Tibial nerve (tissue), 4 donors: ENCODE measurements around the gene INSL6. TPM values are rescaled to one million over a fixed set of nuclear protein-coding genes. Genes with fewer than 3 reads are reported as not detected.

Source experiments
- DNase-seq, 2 donors: peaks; one replicate each; pipeline ENCODE4 v3.0.0-alpha.2; 2019; ENCODE audit warnings: low spot score in 2 of 2
- H3K27ac ChIP-seq, 4 donors: fragments of 200-600 bp; sonication (generic) in 3 of 4; one replicate each; pipeline ENCODE4 v1.5.1; 2017 to 2019; ENCODE audit warnings: mild to moderate bottlenecking in 1 of 4
- H3K27me3 ChIP-seq, 2 donors: fragments of 200-600 bp; sonication (generic) in 1 of 2; one replicate each; pipeline versions ENCODE4 v1.5.1 to v1.6.0; 2017 to 2019
- H3K36me3 ChIP-seq, 3 donors: fragments of 200-600 bp; sonication (generic); one replicate each; pipeline ENCODE4 v1.5.1; 2018 to 2019
- H3K4me1 ChIP-seq, 4 donors: fragments of 200-600 bp; sonication (generic) in 3 of 4; one replicate each; pipeline ENCODE4 v1.5.1; 2017 to 2019
- H3K4me3 ChIP-seq, 4 donors: fragments of 200-600 bp; sonication (generic) in 3 of 4; one replicate each; pipeline ENCODE4 v1.5.1; 2017 to 2019; ENCODE audit warnings: mild to moderate bottlenecking in 1 of 4, moderate library complexity in 1 of 4
- H3K9me3 ChIP-seq, 4 donors: fragments of 200-600 bp; sonication (generic) in 3 of 4; one replicate each; pipeline ENCODE4 v1.5.1; 2017 to 2019
- CTCF ChIP-seq, 5 experiments: fragments of 200-600 bp in 3 of 5; fragments of 450-650 bp in 2 of 5; sonication (generic) in 3 of 5; IDR thresholded peaks; one replicate each; pipeline ENCODE4 v1.5.1; 2016 to 2019; ENCODE audit warnings: antibody characterized with exemption in 5 of 5, mild to moderate bottlenecking in 3 of 5, moderate library complexity in 2 of 5
- EP300 ChIP-seq, 2 donors: sonication (generic); formaldehyde crosslinking; IDR thresholded peaks; one replicate each; pipeline ENCODE4 v1.6.1; 2017; ENCODE audit warnings: antibody characterized with exemption in 2 of 2, mild to moderate bottlenecking in 1 of 2
- POLR2A ChIP-seq, 2 donors: fragments of 450-650 bp; IDR thresholded peaks; one replicate each; pipeline ENCODE4 v1.6.1; 2017; ENCODE audit warnings: antibody characterized with exemption in 2 of 2, mild to moderate bottlenecking in 2 of 2, moderate library complexity in 2 of 2
- WGBS, 2 donors: methylation state at CpG; one replicate each; pipeline ENCODE4 v1.1.5; 2018; 5-methylcytosine and 5-hydroxymethylcytosine counted together
- small RNA-seq: library from RNA; depleted of rRNA; stranded (forward); fragments of <200 nt; gene quantifications from one replicate; pipeline ENCODE3, GENCODE V24; 2016
- total RNA-seq, 4 donors: library from RNA; depleted of rRNA; stranded (reverse); fragments of >200 nt; gene quantifications; one replicate each; pipeline ENCODE4 v1.1.0, GENCODE V29; 2016

The INSL6 gene
- total RNA-seq, 4 donors from 2014 or later, result not detected

DNA sequence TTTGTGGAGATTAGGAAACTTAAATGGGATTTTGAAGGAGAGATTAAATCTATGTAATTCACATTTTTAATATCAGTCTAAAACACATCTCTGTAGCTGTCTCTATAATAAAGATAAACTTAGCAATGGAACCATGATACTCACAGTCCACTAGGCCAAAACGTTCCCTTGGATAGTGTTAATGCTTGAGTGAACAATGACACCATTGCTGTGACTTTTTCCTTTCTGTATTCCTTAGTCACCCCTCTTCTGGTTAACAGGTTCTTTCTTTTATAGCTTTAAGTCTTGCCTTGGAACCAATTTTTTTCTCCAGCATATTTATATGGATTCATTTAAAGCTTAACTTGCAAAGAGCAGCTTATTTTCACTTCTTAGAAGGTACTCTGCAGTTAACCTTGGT lies 63.3 kb downstream of the INSL6 start:
- Histone ChIP-seq H3K36me3 (peaks cover 0 to 58% (median 6%) of the 10 kb centered on the region in 3 donors), H3K27ac (no peak overlapping the region), H3K4me3 (no peak overlapping the region), H3K9me3 (peaks cover 0 to 15% (median 0%) of the 10 kb centered on the region in 4 donors), H3K27me3 (no peaks in the 10 kb centered on the region), H3K4me1 (no peaks in the 10 kb centered on the region)
- no peak for DNase-seq
- WGBS, 2 donors, result 69% methylated on average over 1 of the region's 1 CpG
- TF ChIP-seq EP300 (IDR thresholded peaks at IDR 0.05) (no peak), CTCF (IDR thresholded peaks at IDR 0.05) (no peak), POLR2A (IDR thresholded peaks at IDR 0.05) (no peak)

- WGBS, 2 donors, result 96 to 97% methylated on average over 21 to 22 of the region's 22 CpGs
- no peak for DNase-seq
- H3K27me3 ChIP-seq, result no peaks in the 10 kb centered on the region
- H3K4me3 ChIP-seq, result no peak overlapping the region
- H3K36me3 ChIP-seq, result peaks cover 0 to 20% (median 13%) of the 10 kb centered on the region in 3 donors
- peaks cover 0 to 22% (median 0%) of the 10 kb centered on the region in 4 donors for H3K9me3 ChIP-seq
- H3K27ac ChIP-seq, result no peak overlapping the region
- H3K4me1 ChIP-seq, result no peaks in the 10 kb centered on the region
- no peak for TF ChIP-seq POLR2A (IDR thresholded peaks at IDR 0.05)
- TF ChIP-seq CTCF (IDR thresholded peaks at IDR 0.05), result no peak
- TF ChIP-seq EP300 (IDR thresholded peaks at IDR 0.05), result no peak
These were observed 71.3 kb downstream of the INSL6 start for GRCh38 chr9:5113994-5114748.

Small RNA genes lying within 50 kb of the gene (small RNA-seq; reads per million reads assigned to genes)
- not detected for gene AL133547.1

Other genes starting within 250 kb of the INSL6 start
- 10 to 100 TPM; 23.7 to 39.6 (median 37.8) TPM for gene JAK2, start 200.4 kb downstream of the INSL6 start, total RNA-seq
- gene INSL4, start 45.8 kb upstream of the INSL6 start, total RNA-seq, result not detected
- gene RLN2, start 119.1 kb upstream of the INSL6 start, total RNA-seq, result not detected
- not detected for gene RLN1, start 154.2 kb upstream of the INSL6 start, total RNA-seq